ENCODE measurements around the gene ZIC4.

GRCh38 chr3:147355084-147355752, 51.1 kb downstream of the ZIC4 start:
- TF ChIP-seq, protein P1, sequence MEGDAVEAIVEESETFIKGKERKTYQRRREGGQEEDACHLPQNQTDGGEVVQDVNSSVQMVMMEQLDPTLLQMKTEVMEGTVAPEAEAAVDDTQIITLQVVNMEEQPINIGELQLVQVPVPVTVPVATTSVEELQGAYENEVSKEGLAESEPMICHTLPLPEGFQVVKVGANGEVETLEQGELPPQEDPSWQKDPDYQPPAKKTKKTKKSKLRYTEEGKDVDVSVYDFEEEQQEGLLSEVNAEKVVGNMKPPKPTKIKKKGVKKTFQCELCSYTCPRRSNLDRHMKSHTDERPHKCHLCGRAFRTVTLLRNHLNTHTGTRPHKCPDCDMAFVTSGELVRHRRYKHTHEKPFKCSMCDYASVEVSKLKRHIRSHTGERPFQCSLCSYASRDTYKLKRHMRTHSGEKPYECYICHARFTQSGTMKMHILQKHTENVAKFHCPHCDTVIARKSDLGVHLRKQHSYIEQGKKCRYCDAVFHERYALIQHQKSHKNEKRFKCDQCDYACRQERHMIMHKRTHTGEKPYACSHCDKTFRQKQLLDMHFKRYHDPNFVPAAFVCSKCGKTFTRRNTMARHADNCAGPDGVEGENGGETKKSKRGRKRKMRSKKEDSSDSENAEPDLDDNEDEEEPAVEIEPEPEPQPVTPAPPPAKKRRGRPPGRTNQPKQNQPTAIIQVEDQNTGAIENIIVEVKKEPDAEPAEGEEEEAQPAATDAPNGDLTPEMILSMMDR (IDR thresholded peaks at IDR 0.05 in 4 of 5, conservative IDR thresholded peaks at IDR 0.05 in 1 of 5): no peak
- no peak for TF ChIP-seq POLR2A (IDR thresholded peaks at IDR 0.05)
